Measurements from ENCODE around the gene ZNF70.

DNA sequence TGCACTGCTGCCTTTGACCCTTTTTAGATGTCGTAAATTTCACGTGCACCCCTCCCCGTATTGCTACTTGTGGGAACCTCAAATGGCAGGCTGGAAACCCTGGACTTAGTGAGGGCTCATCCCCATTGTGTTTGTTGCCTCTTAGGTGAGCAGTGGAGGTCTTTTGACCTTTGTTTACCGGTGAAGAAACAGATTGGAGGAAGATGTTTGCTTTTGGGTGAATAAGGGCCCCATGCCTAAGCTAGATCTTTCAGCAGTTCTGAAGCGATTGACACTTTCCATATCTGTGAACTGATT lies 36.6 kb upstream of the ZNF70 start:
- TF ChIP-seq, protein P1, sequence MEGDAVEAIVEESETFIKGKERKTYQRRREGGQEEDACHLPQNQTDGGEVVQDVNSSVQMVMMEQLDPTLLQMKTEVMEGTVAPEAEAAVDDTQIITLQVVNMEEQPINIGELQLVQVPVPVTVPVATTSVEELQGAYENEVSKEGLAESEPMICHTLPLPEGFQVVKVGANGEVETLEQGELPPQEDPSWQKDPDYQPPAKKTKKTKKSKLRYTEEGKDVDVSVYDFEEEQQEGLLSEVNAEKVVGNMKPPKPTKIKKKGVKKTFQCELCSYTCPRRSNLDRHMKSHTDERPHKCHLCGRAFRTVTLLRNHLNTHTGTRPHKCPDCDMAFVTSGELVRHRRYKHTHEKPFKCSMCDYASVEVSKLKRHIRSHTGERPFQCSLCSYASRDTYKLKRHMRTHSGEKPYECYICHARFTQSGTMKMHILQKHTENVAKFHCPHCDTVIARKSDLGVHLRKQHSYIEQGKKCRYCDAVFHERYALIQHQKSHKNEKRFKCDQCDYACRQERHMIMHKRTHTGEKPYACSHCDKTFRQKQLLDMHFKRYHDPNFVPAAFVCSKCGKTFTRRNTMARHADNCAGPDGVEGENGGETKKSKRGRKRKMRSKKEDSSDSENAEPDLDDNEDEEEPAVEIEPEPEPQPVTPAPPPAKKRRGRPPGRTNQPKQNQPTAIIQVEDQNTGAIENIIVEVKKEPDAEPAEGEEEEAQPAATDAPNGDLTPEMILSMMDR (IDR thresholded peaks at IDR 0.05) = no peak
- TF ChIP-seq POLR2A (IDR thresholded peaks at IDR 0.05) = no peak
